ENCODE measurements around the gene CCL11. TPM values are rescaled to one million over a fixed set of nuclear protein-coding genes. Genes with fewer than 3 reads are reported as not detected.
"Not testable (repeated sequence)": the region's sequence is repeated elsewhere in the genome, so short reads cannot be mapped to it uniquely, and the experiment has no call there.

Gene CCL11
- total RNA-seq, 2 donors from 2014 or later = not detected

DNA sequence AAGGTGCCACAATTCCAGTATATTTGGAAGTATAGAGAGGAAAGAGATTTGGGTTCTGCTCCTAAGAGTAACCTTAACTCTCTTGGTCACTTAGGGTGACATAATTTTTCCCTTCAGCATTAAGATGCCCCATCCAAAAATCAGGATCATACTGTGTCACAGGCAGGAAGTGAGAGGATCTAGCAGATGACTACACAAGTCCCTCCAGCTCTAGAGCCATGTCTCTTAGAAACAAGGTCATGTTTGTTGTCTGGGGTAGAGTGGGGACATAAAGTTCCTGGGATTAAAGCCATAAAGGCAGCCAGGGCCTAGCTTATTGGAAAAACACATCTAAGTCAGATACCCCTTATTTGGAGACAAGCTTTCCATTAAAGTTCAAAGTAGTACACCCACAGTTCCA lies 36.4 kb downstream of the CCL11 start:
- no peak for DNase-seq (ENCODE audit: low spot score)
- Histone ChIP-seq H3K4me1 (ENCODE audit: control insufficient read depth in 1 of 2, low read depth in 2 of 2) (peaks cover 0 to 21% of the 10 kb centered on the region in 2 donors), H3K4me3 (no peak overlapping the region), H3K9me3 (no peaks in the 10 kb centered on the region), H3K27ac (peak overlapping the region in 1 of 2 donors; percentile 24), H3K27me3 (replicated peaks; ENCODE audit: insufficient read depth) (no peaks in the 10 kb centered on the region), H3K36me3 (no peaks in the 10 kb centered on the region)
- TF ChIP-seq, protein P1, sequence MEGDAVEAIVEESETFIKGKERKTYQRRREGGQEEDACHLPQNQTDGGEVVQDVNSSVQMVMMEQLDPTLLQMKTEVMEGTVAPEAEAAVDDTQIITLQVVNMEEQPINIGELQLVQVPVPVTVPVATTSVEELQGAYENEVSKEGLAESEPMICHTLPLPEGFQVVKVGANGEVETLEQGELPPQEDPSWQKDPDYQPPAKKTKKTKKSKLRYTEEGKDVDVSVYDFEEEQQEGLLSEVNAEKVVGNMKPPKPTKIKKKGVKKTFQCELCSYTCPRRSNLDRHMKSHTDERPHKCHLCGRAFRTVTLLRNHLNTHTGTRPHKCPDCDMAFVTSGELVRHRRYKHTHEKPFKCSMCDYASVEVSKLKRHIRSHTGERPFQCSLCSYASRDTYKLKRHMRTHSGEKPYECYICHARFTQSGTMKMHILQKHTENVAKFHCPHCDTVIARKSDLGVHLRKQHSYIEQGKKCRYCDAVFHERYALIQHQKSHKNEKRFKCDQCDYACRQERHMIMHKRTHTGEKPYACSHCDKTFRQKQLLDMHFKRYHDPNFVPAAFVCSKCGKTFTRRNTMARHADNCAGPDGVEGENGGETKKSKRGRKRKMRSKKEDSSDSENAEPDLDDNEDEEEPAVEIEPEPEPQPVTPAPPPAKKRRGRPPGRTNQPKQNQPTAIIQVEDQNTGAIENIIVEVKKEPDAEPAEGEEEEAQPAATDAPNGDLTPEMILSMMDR (IDR thresholded peaks at IDR 0.05) = no peak
- no peak for ATAC-seq (ENCODE audit: insufficient number of reproducible peaks, low FRiP score, low read depth)

DNA sequence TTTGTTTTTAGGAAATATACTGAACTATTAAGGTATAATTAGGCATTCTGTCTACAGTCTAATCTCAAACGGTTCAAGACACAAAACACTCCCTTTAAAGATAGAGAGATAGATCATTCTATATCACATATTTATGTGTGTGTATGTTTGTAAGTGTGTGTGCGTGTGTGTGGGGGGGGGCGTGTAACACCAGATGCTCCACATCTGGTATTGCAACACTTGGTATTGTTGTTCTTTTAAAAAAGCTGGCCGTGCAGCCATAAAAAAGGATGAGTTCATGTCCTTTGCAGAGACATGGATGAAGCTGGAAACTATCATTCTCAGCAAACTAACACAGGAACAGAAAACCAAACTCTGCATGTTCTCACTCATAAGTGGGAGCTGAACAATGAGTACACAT lies 42.0 kb downstream of the CCL11 start:
- not testable (repeated sequence) for H3K27me3 ChIP-seq (replicated peaks; ENCODE audit: insufficient read depth); H3K36me3 ChIP-seq; H3K4me1 ChIP-seq (ENCODE audit: control insufficient read depth in 1 of 2, low read depth in 2 of 2); DNase-seq (ENCODE audit: low spot score); H3K27ac ChIP-seq; H3K4me3 ChIP-seq; H3K9me3 ChIP-seq; ATAC-seq (ENCODE audit: insufficient number of reproducible peaks, low FRiP score, low read depth)

GRCh38 chr17:34337701-34338100 lies 52.2 kb downstream of the CCL11 start:
- no peaks in the 10 kb centered on the region for H3K9me3 ChIP-seq

More at GRCh38 chr17:34337701-34338100, 52.2 kb downstream of the CCL11 start:
- no peak for DNase-seq (ENCODE audit: low spot score)
- H3K4me3 ChIP-seq = no peak overlapping the region
- no peaks in the 10 kb centered on the region for H3K4me1 ChIP-seq (ENCODE audit: control insufficient read depth in 1 of 2, low read depth in 2 of 2)
- no peaks in the 10 kb centered on the region for H3K27me3 ChIP-seq (replicated peaks; ENCODE audit: insufficient read depth)
- no peaks in the 10 kb centered on the region for H3K36me3 ChIP-seq
- H3K27ac ChIP-seq = no peak overlapping the region
- ATAC-seq (ENCODE audit: insufficient number of reproducible peaks, low FRiP score, low read depth) = no peak
- TF ChIP-seq, protein P1 (IDR thresholded peaks at IDR 0.05) = no peak

Other genes with a start within 250 kb of the CCL11 start
- 100 to 1,000 TPM; 324 to 448 TPM for gene CCL2, start 30.5 kb upstream of the CCL11 start, total RNA-seq
- gene CCL7, start 15.5 kb upstream of the CCL11 start, total RNA-seq = 1 to 10 TPM in 1 of 2 donors, not detected in 1; 1.3 TPM
- 1 to 10 TPM; 2.5 to 3.7 TPM for gene CCL8, start 33.7 kb downstream of the CCL11 start, total RNA-seq
- gene CCL13, start 70.7 kb downstream of the CCL11 start, total RNA-seq = 1 to 10 TPM; 3.1 to 5.0 TPM
- not detected for gene CCL1, start 77.5 kb downstream of the CCL11 start, total RNA-seq